BLaER1 (cell line): ENCODE results near the gene TMEM31.

Experiments used
- H3K27ac ChIP-seq: shearing (Covaris generic); formaldehyde crosslinking; 2 replicates; pipeline ENCODE4 v1.8.1; 2022
- H3K27me3 ChIP-seq: shearing (Covaris generic); formaldehyde crosslinking; 2 replicates; pipeline ENCODE4 v1.8.1; 2022
- H3K36me3 ChIP-seq: shearing (Covaris generic); formaldehyde crosslinking; 2 replicates; pipeline ENCODE4 v1.8.1; 2022
- H3K4me1 ChIP-seq: shearing (Covaris generic); formaldehyde crosslinking; 2 replicates; pipeline ENCODE4 v1.8.1; 2022
- H3K4me2 ChIP-seq: shearing (Covaris generic); formaldehyde crosslinking; 2 replicates; pipeline ENCODE4 v1.8.1; 2022
- H3K4me3 ChIP-seq: shearing (Covaris generic); formaldehyde crosslinking; 2 replicates; pipeline ENCODE4 v1.8.1; 2022
- H3K9ac ChIP-seq: shearing (Covaris generic); formaldehyde crosslinking; 2 replicates; pipeline ENCODE4 v1.8.1; 2022
- H3K9me3 ChIP-seq: shearing (Covaris generic); formaldehyde crosslinking; 2 replicates; pipeline ENCODE4 v1.8.1; 2022
- H4K20me1 ChIP-seq: shearing (Covaris generic); formaldehyde crosslinking; 2 replicates; pipeline ENCODE4 v1.8.1; 2022
- Cebpa-rat ChIP-seq: shearing (Covaris generic); IDR thresholded peaks from 2 replicates; pipeline ENCODE4 v1.8.1; 2022

TMEM31 gene

DNA sequence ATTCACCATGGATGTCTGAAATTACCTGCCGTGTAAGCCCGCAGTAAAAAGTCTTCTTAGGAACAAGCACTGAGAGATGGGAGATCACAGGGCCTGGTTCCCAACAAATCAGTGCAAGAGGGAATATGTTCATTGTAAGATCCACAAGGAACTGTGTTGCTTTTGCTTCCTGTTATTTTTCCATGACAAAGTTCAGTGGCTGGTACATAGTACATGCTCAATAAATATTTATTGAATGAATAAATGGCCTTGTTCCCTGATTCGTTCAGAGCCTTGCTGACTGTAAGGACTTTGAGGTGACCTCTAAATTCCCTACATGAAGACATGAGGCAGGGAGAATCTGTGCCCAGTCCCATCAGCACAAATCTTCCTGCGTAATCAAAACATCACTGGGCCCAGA, 7.4 kb downstream of the TMEM31 start:
- H3K27ac ChIP-seq: no peak overlapping the region
- no peaks in the 10 kb centered on the region for H3K4me1 ChIP-seq
- no peaks in the 10 kb centered on the region for H4K20me1 ChIP-seq
- no peak overlapping the region for H3K4me3 ChIP-seq
- TF ChIP-seq Cebpa-rat: no peak
- H3K27me3 ChIP-seq: no peaks in the 10 kb centered on the region
- no peak overlapping the region for H3K4me2 ChIP-seq
- no peaks in the 10 kb centered on the region for H3K9me3 ChIP-seq
- no peaks in the 10 kb centered on the region for H3K36me3 ChIP-seq
- no peak overlapping the region for H3K9ac ChIP-seq

DNA sequence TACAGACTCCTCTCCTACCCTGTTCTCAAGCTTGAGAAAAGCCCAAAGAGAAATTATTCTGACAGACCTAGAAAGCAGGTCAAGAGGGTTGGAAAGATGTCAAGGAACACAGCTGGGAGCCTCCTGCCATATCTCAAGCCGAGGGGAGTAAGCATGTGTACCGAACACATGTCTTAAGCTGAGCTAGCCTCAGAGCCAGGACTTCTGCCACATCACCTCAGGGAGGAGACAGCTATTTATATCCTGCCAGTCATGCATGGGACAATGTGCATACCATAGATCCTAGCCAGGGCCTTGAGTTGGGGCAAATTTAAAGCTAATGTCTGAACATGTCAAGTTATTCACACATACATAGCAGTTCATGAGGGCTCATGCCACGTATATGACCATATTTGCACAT, 11.8 kb downstream of the TMEM31 start:
- H3K27me3 ChIP-seq: no peaks in the 10 kb centered on the region

DNA sequence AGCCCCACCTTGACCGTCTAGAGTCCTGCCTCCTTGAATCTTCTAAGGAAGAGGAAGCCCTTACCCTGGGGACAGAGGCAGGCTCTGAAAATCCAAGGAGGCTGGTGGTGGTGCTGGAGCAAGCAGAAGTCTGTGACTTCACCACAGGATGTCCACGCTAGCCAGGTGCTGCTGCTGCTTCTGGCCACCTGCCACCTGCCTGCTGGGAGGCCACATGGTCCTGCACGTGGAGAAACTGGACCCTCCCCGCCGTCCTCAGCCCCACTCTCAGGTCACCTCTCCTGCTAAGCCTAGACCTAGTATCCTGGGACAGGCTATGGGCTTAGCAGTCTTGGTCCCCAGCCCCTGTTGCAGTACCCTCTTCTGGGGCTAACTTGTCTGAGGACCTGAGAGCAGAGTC, 15.8 kb downstream of the TMEM31 start:
- Histone ChIP-seq H3K4me3 (no peak overlapping the region), H3K9me3 (no peaks in the 10 kb centered on the region), H4K20me1 (no peaks in the 10 kb centered on the region), H3K27ac (no peak overlapping the region), H3K27me3 (peaks cover 6% of the 10 kb centered on the region), H3K4me1 (no peaks in the 10 kb centered on the region), H3K9ac (no peak overlapping the region), H3K36me3 (no peaks in the 10 kb centered on the region), H3K4me2 (no peak overlapping the region)
- no peak for TF ChIP-seq Cebpa-rat

More for the DNA sequence above, 11.8 kb downstream of the TMEM31 start:
- H3K4me1 ChIP-seq: no peaks in the 10 kb centered on the region
- no peaks in the 10 kb centered on the region for H3K36me3 ChIP-seq
- H3K4me2 ChIP-seq: no peak overlapping the region
- no peaks in the 10 kb centered on the region for H3K9me3 ChIP-seq
- H3K4me3 ChIP-seq: no peak overlapping the region
- no peak for TF ChIP-seq Cebpa-rat
- H3K27ac ChIP-seq: no peak overlapping the region
- H3K9ac ChIP-seq: no peak overlapping the region
- no peaks in the 10 kb centered on the region for H4K20me1 ChIP-seq

DNA sequence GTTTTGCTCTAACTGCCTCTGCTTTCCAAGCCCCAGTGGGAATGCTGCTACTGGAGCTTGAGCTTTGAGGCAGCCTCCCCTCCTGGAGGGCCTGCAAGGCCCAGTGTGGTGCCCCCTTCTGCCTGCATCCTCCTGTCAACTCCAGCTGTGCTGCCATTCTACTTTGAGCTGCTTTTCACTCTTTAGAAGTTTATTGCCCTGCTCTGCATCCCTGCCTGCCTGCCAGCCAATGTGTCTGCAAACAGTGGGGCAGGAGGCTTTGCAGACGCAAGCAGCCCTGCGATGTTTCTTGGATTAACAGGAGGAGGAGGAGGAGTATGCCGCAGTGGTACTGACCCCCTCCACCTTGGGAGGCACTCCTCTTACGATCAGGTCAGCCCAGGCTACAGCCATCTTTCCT, 16.4 kb downstream of the TMEM31 start:
- H3K27ac ChIP-seq: no peak overlapping the region
- peaks cover 6% of the 10 kb centered on the region for H3K27me3 ChIP-seq
- H3K9me3 ChIP-seq: no peaks in the 10 kb centered on the region
- no peaks in the 10 kb centered on the region for H3K4me1 ChIP-seq
- no peaks in the 10 kb centered on the region for H3K36me3 ChIP-seq
- no peak for TF ChIP-seq Cebpa-rat
- H3K4me2 ChIP-seq: no peak overlapping the region
- H3K4me3 ChIP-seq: no peak overlapping the region
- no peaks in the 10 kb centered on the region for H4K20me1 ChIP-seq
- no peak overlapping the region for H3K9ac ChIP-seq

DNA sequence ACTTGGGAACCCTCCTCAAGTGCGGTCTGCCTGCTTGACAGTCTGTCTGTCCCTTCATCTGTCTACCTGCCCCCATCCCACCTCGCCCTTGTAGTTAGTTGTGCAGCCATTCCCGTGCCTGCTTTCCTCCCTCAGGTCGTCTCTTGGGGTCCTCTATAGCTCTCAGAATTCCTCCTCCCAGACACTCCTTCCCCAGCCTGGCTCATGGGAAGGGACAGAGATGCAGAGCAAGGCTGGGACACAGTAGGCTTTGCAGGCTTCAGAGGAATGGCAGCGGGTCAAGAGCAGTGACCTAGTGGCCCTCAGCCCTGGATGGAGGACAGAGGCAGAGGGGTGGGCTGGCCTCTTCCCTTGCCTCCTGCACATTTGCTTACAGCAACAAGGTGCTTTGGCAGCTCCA, 18.3 kb downstream of the TMEM31 start:
- H3K9ac ChIP-seq: no peak overlapping the region
- TF ChIP-seq Cebpa-rat: no peak
- H3K4me3 ChIP-seq: no peak overlapping the region
- H3K36me3 ChIP-seq: no peaks in the 10 kb centered on the region
- H4K20me1 ChIP-seq: no peaks in the 10 kb centered on the region
- no peaks in the 10 kb centered on the region for H3K9me3 ChIP-seq
- no peaks in the 10 kb centered on the region for H3K4me1 ChIP-seq
- no peak overlapping the region for H3K4me2 ChIP-seq
- H3K27me3 ChIP-seq: peaks cover 6% of the 10 kb centered on the region
- no peak overlapping the region for H3K27ac ChIP-seq

DNA sequence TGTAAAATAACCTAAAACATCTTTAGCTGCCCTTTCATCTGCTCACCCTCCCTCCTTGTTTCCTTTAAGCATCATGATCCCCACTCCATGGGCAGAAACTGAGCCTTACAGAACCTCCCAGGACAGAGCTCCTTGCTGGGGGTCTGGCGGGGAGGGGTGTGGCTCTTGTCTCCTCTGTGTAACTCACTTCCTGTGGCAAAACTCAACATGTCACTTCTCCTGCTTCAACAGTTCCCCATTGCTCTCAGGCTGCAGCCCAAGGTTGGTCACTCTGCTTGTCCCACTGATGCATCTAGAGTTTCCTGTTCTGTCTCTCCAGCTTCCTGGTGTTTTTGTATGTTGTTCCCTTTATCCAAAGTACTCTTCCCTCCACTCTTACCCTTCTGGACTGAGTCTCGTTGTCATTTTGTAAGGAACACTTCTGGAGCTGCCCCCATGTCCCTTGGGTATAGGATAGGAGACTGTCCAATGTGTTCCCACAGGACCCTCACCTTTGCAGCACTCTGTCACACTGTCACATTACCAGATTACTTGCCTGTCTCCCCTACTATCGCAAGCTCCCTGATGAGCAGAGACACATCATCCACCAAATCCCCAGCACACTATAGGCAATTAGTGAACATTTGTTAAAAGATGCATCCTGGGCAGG, 19.6 kb downstream of the TMEM31 start:
- H3K9me3 ChIP-seq: no peaks in the 10 kb centered on the region
- H3K36me3 ChIP-seq: no peaks in the 10 kb centered on the region
- no peaks in the 10 kb centered on the region for H3K4me1 ChIP-seq
- no peak overlapping the region for H3K27ac ChIP-seq
- H3K4me3 ChIP-seq: no peak overlapping the region
- H4K20me1 ChIP-seq: no peaks in the 10 kb centered on the region
- peaks cover 6% of the 10 kb centered on the region for H3K27me3 ChIP-seq
- no peak overlapping the region for H3K4me2 ChIP-seq
- no peak for TF ChIP-seq Cebpa-rat
- no peak overlapping the region for H3K9ac ChIP-seq

DNA sequence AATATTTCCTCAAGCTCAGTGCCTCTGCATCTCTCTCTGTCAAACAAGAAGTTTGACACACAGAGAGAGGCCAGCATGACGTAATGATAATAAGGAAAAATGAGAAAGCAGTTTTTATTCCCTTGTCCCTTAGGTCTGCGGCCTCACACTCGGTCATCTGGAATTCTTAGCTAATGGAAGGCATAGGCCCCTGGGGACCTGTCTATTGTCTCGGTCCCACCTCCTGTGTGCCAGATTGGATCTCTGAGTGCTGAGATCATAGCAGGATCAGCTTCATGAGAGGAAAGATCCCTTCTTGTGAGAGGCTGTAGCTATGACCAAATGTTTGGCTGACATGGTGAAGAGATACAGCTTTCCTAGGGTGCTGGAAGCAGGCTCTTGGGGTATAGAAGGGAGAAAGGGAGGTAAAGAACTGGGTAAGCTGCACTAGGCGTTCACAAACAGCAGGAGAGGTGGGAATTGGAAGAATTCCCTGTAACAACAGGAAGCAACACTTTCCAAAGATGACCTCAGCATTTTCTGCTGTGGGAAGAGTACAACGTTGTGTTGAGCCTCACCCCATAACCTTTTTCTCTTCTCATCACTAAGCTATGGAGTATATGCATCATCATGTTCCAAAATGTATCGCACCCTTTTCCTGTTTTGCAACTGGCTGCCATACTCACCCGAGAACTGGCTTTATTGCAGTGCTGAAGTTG, 20.2 kb downstream of the TMEM31 start:
- Histone ChIP-seq H3K36me3 (no peaks in the 10 kb centered on the region), H3K27me3 (peaks cover 6% of the 10 kb centered on the region), H3K4me3 (no peak overlapping the region), H3K9ac (no peak overlapping the region), H4K20me1 (no peaks in the 10 kb centered on the region), H3K27ac (no peak overlapping the region), H3K9me3 (no peaks in the 10 kb centered on the region), H3K4me2 (no peak overlapping the region), H3K4me1 (no peaks in the 10 kb centered on the region)
- no peak for TF ChIP-seq Cebpa-rat

DNA sequence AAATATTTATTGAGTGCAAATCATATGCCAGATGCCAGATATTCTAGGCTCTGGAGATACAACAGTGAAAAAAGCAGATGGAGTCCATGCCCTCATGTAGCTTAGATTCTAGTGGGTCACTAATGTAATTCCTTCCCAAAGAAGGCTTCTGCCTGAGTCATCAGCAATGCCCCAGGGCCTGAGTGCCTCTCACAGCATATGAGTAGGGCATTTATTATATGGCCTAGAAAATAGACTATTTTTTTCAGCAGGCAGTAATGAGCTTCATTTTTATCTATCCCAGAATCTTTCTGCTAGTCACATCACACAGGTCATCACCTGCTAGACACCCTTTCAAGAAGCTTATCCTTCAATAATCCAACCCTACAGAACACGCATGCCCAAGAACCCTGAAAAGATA, 22.3 kb downstream of the TMEM31 start:
- Histone ChIP-seq H3K9ac (no peak overlapping the region), H3K27ac (no peak overlapping the region), H3K27me3 (peaks cover 4% of the 10 kb centered on the region), H4K20me1 (no peaks in the 10 kb centered on the region), H3K4me2 (no peak overlapping the region), H3K36me3 (no peaks in the 10 kb centered on the region), H3K4me1 (no peaks in the 10 kb centered on the region), H3K4me3 (no peak overlapping the region), H3K9me3 (no peaks in the 10 kb centered on the region)
- TF ChIP-seq Cebpa-rat: no peak

DNA sequence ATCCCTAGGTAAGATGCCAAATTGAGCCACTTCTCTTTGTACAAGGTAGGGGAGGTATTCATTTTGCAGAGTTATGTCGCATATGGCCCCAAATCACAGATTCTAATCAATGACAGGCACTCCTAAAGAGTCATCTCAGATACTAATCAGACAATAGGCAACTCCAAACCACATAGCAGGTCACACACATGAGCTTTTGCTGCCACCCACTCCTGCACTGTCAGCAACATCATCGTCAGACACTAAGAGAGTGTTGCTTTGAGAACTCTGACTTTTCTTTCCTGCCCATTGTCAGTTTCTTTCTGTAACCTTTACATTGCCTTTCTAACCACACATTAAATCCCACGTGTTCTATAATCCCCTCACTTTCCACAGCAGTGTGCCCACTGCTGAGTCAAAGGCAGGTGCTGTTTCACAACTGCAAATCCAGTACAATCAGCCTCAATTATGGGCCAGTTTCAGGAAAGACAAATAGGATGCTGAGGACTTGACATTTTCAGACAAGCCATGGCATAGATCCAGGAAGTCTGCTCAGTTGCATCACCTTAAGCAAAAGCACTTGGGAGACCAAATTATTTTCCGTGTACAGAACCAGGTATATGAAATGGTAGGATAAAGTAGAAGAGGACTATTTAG, 23.5 kb downstream of the TMEM31 start:
- no peak for TF ChIP-seq Cebpa-rat
- H3K4me3 ChIP-seq: no peak overlapping the region
- no peaks in the 10 kb centered on the region for H3K27me3 ChIP-seq
- no peaks in the 10 kb centered on the region for H3K9me3 ChIP-seq
- H3K4me2 ChIP-seq: no peak overlapping the region
- no peak overlapping the region for H3K27ac ChIP-seq
- no peaks in the 10 kb centered on the region for H3K4me1 ChIP-seq
- no peaks in the 10 kb centered on the region for H3K36me3 ChIP-seq
- H4K20me1 ChIP-seq: no peaks in the 10 kb centered on the region
- no peak overlapping the region for H3K9ac ChIP-seq

DNA sequence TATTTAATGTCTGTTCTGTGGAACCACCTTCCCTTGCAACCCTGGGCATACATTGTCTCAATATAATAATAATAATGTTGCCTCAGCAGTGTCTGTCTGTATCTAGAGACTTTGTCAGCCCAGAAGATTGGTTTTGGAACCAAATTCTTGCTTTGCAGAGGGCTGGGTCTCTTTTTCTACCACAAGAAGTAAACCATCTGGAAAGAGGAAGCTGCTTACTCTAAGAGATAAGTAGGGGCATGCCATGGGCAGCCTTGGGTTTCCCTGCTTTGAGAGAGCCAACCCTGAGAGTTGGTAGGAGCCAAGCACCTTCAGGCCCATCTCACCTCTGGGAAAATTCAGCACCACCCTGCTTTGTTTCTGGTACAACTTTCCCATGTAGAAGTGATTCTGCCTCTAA, 27.0 kb downstream of the TMEM31 start:
- Histone ChIP-seq H4K20me1 (no peaks in the 10 kb centered on the region), H3K27me3 (no peaks in the 10 kb centered on the region), H3K9ac (no peak overlapping the region), H3K4me1 (no peaks in the 10 kb centered on the region), H3K27ac (no peak overlapping the region), H3K4me3 (no peak overlapping the region), H3K36me3 (no peaks in the 10 kb centered on the region), H3K9me3 (no peaks in the 10 kb centered on the region), H3K4me2 (no peak overlapping the region)
- TF ChIP-seq Cebpa-rat: no peak
